ELF-1 (cell line): ENCODE data around the gene SERPINB1.

Experiments
- DNase-seq: peaks from one replicate; pipeline ENCODE4 v3.0.0-alpha.2; 2016; ENCODE audit warnings: low read depth, low spot score

The SERPINB1 gene

GRCh38 chr6:2850538-2851113 lies 9.0 kb upstream of the SERPINB1 start:
- DNase-seq, result peak; percentile 23

GRCh38 chr6:2848851-2849250 lies 7.2 kb upstream of the SERPINB1 start:
- peak; percentile 86 for DNase-seq

DNA sequence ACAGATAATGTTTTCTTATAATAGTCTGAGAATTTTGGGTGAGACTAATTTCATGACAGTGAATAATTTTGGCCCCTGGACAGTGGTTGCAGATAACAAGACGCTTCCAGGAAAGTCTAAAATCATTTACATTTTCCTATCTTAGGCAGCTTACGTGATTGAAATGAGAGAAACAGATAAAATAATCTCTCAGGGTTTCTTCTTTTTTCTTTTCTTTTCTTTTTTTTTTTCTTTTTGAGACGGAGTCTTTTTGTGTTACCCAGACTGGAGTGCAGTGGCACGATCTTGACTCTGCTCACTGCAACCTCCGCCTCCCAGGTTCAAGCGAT lies 4.2 kb upstream of the SERPINB1 start:
- no peak for DNase-seq

GRCh38 chr6:2844008-2844407 lies 2.3 kb upstream of the SERPINB1 start:
- no peak for DNase-seq

- DNase-seq, result peak; percentile 66
Measured at GRCh38 chr6:2843138-2843740, 1.6 kb upstream of the SERPINB1 start.

DNA sequence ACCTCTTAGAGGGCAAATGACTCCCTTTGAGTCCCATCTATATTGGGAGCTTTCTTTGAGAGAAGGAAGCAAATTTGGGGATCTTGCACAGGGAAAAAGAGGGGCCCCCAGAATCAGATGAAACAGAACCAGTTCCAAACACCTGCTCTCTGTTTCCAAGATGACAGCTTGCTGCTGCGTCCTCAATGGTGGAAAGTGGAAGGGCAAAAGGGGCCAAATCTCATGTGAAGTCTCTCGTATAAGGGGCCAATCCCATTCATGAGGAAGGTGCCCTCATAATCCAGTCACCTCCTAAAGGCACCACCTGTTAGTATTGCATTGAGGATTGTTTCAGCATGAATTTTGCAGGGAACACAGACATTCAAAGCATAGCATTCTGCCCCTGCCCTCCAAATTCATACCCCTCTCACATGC lies 483 bp upstream of the SERPINB1 start:
- DNase-seq, result no peak

GRCh38 chr6:2840749-2841061 lies 958 bp downstream of the SERPINB1 start:
- DNase-seq, result no peak

DNA sequence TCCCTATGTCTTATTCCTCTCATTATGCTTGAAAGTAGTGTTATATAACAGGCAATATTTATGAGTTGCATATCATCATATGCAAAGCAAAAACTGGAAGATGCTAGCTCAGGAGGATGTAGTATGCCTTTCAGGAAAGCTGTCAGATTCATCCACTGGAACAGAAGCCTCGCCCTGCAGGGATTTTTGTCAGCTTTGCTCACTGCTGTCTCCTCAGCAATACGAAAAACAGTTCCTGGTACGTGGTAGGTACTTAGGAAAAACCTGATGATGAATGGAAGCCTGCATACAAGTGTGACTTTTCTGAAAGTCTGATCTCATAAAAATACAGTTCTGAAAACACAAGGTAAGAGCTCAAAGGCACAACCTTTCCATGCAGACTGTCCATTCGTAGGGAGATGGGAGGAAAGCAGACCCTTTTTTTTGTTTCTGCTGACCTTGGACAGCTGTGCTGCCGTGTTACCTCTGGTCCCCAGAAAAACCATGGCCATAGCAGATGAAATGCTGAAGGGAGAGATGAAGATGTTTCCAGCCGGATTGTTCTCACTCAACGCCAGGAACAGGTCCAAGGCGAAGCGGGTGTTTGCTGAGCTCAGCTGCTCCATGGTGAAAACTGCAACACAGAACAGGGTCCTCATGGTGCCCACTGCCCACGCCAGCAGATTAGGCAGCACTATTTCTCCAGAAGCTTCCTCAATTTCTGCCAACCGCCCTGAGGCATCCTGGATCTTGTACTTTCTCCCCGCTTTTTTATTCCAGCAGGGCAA lies 1.5 kb downstream of the SERPINB1 start:
- no peak for DNase-seq

DNA sequence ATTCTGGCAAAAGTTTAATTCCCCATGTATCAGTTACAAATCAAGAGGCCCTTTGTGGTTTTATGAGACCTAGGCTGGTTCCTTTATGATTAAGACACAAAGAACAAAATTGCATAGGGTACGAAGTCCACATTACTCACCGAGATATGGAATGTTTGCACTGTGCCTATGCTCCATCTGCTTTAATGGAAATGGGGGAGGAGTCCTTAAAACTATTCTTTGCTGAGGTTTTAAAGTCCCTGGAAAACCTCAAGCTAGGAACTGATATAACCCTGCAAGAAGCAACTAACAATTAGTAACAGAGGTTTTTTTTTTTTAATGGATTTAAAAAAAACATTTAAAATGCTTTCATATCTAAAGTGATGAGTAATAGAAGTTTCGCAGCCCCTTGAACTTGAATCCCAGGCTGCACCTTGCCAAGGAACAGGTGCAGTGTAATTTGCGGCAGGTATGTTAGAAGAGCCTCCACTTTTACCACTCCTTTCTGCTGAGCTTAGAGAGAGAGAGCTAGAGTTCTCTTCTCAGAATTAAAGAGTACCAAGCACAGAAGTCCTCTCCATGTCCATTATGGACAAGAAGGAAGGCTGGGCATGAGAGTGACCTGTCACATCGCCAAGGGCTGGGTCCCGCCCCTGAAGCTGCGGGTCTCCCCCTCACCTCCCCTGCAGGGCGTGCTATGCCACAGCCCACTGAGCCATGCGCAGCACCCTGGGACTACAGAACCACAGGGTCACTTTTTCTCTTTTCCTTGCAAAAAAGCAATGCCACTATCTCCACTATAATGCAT lies 2.3 kb downstream of the SERPINB1 start:
- DNase-seq, result no peak

DNA sequence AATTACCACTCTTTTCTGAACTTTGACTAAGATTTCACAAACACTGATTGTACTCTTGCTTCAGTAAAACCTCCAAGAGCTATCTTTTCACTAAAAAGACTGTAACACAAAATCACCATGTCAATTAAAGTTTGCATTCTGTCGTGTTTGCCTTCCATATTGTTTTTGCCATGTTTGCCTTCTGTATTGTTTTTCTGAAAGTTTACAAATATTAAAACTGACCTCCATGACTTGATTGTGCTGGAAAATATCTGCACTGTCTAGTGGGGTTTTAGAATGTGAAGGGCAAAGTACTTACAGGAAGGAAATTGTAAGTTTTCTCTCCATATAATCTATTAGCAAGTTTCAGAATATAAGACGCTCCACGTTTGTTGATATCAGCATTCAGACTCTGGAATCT lies 3.4 kb downstream of the SERPINB1 start:
- no peak for DNase-seq

DNA sequence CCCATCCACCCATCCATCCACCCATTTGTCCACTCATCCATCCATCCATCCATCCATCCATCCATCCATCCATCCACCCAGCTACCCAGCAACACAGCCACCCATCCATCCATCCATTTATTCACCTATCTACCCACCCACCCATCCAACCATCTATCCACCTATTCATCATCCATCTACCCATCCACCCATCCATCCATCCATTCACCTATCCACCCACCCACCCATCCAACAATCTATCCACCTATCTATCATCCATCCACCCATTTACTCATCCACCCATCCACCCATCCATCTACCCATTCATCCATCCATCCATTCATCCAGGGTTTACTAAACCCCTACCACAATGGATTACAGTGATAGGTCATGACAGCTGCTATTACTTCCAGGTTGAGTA lies 7.4 kb downstream of the SERPINB1 start:
- DNase-seq, result no peak

- DNase-seq, result no peak
Measured at GRCh38 chr6:2831392-2831791, 10.3 kb downstream of the SERPINB1 start.

DNA sequence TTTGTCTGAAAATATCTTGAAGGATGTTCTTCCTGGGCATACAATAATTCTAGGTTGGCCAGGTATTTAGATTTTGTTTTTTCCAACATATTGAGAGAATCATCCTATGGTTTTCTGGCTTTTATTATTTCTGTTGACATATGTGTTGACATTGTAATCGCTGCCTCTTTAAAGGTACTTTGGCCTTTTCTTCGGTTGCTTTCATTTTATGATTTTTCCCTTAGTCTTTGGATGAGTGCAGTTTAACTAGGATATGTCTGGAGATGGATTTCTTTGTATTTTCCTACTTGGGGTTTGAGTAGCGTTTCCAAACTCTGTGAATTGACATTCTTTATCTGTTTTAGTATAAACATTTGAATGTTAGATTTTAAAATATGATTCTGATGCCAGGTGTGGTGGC lies 11.5 kb downstream of the SERPINB1 start:
- no peak for DNase-seq

- DNase-seq, result no peak
Measured at GRCh38 chr6:2829253-2829652, 12.4 kb downstream of the SERPINB1 start.

DNA sequence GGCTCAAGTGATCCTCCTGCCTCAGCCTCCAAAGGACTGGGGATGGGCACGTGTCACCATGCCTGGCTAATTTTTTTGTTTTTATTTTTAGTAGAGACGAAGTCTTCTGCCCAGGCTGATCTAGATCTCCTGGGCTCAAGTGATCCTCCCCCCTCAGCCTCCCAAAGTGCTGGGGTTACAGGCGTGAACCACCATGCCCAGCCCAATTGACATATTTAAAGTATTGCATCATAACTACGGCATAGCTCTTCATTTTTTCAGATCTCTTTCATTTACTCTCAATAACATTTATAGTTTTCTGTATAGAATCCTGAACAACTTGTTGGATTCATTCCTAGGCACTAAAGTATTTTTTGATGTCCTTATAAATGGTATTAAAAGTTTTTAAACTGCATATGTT lies 13.0 kb downstream of the SERPINB1 start:
- no peak for DNase-seq

GRCh38 chr6:2827142-2827541 lies 14.5 kb downstream of the SERPINB1 start:
- no peak for DNase-seq

DNA sequence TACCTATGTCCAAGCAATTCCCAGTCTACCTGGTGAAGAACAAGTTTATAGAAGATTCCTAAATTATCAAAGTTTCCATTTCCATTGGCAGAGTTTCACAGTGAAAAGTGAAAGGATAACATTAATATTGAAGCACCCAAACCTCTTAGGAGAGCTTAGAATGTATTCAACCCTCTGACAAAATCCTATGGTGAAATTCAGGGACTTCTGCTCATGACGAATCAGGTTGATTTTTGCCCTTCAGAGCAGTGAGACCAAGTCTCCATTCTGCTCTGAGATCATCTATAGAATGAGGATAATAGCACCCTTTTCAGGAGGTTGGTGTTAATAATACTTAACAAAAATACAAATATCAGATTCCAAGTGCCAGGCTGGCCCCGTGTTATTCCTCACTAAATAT lies 15.5 kb downstream of the SERPINB1 start:
- DNase-seq, result no peak

- no peak for DNase-seq
Measured at GRCh38 chr6:2823104-2823850, 18.4 kb downstream of the SERPINB1 start.

DNA sequence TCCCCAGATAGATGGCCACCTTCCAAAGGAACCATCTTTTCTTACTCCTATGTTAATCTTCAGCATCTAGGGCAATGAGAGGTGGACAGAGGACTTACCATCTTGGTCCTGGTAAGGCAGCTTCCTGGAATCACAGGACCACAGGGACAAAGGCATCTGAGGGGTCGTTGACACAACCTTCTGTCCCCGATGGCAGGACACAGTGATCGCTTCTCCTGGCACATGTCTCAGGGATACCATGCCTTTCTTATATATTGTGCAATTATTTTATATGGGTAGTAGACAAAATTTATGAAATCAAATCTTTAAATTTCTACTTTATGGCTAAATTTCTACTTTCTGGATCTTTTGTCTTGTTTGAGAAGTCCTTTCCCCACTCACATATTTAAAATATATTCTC lies 20.1 kb downstream of the SERPINB1 start:
- no peak for DNase-seq

- DNase-seq, result no peak
Measured at GRCh38 chr6:2820415-2820814, 21.2 kb downstream of the SERPINB1 start.

GRCh38 chr6:2819978-2820377 lies 21.7 kb downstream of the SERPINB1 start:
- no peak for DNase-seq

GRCh38 chr6:2819115-2819514 lies 22.5 kb downstream of the SERPINB1 start:
- DNase-seq, result no peak
